HK-2 (cell line): ENCODE measurements around the gene CCDC34.
"Not testable (repeated sequence)": the region's sequence is repeated elsewhere in the genome, so short reads cannot be mapped to it uniquely, and the experiment has no call there.

ENCODE experiments used
- DNase-seq: peaks from one replicate; pipeline ENCODE4 v3.0.0-alpha.2; 2018; ENCODE audit not compliant: unreplicated experiment

CCDC34 gene

DNA sequence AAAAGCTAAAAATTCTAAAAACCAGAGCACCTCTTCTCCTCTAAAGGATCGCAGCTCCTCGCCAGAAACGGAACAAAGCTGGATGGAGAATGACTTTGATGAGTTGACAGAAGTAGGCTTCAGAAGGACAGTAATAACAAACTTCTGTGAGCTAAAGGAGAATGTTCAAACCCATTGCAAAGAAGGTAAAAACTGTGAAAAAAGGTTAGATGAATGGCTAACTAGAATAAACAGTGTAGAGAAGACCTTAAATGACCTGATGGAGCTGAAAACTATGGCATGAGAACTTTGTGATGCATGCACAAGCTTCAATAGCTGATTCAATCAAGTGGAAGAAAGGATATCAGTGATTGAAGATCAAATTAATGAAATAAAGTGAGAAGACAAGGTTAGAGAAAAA lies 40.8 kb downstream of the CCDC34 start:
- not testable (repeated sequence) for DNase-seq

DNA sequence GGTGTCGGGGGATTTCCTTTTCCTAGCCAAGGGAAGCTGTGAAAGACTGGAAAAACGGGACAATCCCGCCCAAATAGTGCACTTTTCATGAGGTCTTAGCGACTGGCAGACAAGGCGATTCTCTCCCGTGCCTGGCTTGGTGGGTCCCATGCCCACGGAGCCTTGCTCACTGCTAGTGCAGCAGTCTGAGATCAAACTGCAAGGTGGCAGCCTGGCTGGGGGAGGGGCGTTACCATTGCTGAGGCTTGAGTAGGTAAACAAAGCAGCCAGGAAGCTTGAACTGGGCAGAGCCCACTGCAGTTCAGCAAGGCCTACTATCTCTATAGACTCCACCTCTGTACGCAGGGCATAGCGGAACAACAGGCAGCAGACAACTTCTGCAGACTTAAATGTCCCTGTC lies 41.7 kb downstream of the CCDC34 start:
- DNase-seq, result not testable (repeated sequence)

DNA sequence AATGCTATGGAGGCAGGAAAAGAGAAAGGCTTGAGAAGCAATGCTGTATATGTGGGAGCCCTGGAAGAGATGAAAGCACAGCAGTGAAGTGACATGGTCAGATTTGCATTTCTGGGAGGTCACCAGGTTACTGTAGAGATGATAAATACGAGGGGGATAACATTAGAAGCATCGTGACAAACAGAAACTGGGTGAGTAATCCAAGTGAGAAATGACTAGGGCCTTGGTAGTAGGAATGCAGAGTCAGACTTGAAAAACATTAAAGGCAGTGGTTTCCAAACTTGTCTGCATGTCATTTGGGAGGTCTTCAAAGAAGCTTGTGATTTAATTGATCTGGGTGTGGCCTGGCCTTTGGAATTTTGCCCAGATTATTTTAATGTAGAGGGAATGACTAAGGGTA lies 43.9 kb downstream of the CCDC34 start:
- DNase-seq, result no peak

DNA sequence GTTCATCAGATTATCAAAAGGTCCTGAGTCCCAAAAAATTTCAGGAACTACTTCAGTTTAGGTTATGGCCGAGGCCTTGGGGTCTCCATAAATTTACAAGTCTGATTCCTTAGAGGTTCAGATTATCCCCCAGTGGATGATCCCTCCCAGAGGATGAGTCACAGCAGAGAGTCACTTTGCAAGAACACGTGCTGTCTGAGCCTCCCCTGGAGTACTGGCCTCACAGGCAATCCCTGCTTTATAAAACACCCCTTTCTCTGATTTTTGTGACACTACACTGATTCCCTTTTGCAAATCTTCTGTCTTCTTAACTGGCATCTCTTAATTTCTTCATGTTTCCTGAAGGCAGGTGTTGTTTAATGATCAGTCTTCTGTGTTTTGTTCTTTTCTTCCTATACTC lies 45.3 kb downstream of the CCDC34 start:
- peak; percentile 3 for DNase-seq

DNA sequence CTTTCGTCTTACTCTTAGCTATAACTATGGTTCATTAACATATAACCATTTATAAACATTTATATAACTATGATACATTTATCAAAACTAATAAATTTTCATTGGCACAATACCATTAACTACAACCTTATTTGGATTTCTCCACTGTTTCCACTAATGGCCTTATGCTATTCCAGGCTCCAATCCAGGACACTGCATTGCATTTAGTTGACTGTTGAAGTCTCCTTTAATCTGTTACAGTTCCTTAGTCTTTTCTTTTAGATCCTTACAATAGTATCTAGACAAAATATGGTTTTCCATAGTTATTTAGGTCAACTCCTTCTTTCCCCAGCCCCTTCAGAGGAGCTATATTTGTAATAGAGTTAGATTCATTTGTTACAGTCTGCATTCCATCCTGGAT lies 47.2 kb downstream of the CCDC34 start:
- DNase-seq, result no peak

DNA sequence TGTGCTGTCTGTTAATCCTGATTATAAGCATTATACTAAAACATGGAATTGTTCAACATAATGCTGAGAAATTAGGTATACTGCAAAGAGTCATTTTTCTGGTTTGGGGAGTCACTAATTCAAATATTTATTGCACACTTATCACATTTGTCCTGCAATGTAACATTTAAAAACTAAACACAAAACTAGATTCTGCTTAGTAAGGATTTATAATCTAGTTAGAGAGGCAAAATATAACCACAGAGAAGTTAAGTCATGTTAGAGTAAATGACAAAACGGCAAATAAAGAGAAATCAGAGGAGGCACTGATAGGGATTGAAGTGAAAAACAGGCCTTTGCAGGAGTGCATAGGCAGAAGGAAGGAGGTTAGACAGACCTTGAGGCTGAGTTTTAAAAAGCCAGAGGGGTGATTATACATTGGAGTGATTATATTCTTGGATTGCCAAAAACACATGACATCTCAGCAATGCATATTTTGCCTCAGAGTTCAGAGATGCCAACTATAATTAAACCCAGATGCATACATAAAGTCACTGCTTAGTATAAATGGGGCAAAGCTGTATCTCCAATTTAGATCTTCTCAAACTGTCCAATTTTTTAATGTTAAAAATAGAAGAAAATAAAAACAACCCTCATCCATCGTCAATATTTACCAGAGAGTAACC lies 49.7 kb downstream of the CCDC34 start:
- no peak for DNase-seq

DNA sequence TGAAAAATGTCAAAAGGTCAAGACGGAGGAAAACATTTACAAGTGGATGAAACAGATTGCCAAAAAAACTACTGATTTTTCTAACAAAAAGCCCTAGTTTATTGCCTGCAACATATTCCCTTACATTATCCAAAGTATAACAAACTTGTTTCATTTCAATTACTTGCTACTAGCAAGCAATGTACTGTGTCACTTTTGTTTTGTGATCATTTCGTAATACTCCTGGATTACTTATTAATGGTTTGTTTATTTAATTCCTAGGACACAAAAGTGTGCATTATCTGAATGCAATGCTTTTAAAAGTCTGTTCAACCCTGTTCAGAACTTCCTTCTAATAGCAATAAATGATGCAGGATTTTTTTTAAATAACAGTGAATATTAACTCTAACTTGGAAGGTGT lies 50.9 kb downstream of the CCDC34 start:
- DNase-seq, result no peak

DNA sequence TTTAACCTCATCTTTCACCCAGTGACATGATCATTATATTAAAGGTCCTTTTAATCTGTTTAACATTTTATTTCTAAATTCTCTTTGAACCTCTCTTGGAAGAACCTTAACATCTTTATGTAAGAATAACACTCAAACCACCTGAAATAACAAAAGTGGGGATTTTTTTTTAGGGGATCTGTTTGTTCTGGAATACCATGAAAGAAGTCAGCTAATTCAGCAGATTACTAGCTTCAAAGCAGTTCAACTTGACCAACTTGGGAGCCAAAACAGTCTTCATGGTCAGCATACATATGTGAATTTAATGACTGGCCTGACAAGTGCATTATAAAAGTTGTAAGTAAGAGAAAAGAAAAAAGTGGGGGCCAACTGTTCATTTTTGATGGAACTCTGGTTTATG lies 52.3 kb downstream of the CCDC34 start:
- DNase-seq, result no peak

DNA sequence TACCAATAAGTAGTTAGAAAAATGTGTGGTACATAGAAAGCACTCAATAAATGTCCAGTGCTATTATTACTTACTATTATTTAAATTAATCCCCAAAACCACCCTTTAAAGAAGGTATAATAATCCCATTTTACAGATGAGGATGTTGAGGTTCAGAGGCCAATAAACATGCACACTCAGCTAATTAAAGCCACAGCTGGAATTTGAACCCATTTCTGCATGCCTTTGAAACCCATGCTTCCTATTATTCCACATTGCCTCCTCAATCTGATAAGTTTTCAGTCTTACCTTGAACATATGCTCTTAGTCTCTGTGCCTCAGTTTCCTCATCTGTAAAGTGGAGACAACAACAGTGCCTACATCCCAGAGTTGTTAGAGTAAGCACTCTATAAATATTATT lies 52.8 kb downstream of the CCDC34 start:
- DNase-seq, result no peak

DNA sequence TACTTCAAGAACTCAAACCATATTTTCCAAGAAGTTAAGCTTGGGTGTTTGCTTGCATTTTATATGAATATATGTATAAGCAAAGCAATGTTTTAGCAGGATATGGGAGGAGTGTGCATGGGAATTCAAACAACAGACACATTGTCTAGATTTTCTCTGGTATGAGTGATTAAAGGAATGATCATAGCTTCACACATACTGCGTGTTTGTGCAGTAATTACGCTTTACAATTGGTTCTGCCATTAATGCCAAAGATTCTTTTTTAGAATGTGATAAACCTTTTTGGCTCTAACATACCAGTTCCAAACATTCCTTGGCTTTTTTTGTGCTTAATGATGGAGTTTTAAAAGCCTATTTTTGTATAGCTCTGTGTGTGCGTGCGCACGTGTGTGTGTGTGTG lies 54.0 kb downstream of the CCDC34 start:
- DNase-seq, result no peak

DNA sequence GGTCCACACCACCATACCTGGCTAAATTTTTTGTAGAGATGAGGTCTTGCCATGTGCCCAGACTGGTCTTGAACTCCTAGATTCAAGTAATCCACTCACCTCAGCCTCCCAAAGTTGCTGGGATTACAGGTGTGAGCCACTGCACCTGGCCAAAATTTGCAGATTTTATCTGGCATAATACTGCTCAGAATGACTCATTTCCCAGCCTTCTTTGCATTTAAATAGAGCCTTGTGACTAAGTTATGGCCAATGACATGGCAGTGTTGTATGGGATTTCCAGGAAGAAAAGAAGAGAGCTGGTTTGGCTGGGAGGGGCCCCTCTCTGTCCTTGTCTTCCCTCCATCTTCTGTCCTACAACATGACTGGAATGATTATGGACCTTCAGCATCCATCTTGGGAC lies 55.8 kb downstream of the CCDC34 start:
- DNase-seq, result no peak

DNA sequence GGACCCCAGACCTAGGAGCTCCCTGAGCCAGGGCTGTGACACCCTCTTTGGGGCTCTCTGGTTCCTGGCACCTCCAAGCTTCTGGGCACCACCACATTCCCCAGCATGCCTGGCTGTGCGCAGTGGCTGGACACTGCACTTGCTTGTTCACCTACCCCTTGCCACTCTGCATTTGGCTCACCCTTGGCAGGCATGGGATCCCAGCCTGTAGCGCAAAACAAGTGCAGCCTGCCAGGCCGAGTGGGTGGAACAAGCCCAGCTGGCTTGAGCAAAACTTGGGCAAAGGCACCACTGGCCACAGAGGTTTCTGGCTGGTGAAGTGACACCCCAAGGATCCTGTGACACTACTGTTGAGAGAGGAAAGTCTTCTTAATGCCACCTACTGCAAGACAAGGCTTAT lies 57.3 kb downstream of the CCDC34 start:
- DNase-seq, result no peak

DNA sequence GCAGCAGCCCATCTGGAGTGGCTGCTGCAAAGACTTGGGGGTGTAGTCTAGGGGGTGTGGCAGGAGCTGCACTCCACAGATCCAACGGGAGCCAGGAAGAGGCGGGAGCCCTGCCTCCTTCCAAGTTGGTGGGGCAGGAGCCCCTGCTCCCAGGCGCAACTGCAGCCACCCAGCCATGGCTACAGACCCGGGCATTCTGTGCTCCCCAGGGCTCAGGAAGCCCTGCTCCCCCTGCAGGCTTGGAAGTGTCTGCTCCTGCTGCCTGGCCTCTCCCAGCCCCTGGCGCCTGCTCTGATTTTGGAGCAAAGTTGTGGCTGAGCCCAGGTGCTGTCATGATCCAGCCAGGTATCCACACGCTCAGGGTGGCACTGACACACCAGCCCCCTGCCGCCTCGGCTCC lies 58.5 kb downstream of the CCDC34 start:
- no peak for DNase-seq

DNA sequence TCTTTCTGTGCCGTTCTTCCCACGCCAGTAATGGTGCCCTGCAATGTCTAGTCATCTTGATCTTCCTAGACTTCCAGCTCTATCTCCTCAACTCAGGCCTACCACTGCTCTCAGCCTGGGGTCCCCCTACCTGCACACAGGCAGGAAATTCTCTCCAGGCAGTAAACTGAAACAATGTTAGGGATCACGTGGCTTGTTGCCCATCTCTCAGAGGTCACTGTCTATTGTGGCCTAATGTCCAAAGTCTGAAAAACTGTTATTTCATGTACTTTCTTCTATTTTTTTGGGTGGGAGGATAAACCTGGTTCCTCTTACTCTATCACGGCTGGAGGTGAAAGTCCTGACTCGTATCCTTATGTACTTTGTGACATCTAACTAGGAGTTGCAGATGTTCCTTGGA lies 59.1 kb downstream of the CCDC34 start:
- no peak for DNase-seq

DNA sequence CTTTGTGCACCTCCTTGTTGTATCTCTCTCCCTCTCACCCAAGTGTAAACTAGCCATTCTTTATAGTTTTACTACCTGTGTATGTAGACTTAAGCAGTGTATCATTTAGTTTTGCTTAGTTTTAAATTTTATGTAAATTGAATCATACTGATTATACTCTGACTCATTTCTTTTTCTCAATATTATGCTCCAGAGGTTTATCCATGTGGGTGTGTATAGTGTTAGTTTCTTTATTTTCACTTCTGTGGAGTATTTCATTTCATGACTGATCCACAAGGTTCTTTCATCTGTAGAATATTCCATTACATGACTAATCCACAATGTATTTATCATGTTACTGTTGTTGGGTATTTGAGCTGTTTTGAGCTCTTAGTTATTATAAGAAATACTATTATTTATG lies 62.0 kb downstream of the CCDC34 start:
- no peak for DNase-seq

DNA sequence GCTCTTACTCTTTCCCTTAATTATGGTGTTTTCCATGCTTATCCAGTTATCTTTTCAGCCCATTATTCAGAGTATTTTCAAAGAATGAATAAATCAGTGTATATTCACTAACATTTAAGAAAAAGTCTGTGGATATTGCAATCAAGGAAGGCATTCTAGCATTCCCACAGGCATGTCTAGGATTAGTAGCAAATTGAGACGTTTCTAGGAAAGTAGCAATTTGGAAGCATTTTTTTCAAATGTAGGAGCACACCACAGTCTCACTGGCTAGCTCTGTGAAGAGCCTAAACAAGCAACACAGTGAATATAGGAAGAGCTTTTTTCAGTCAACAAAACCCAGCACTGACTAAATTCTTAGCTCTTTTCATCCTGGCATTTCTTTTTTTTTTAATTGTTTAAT lies 65.4 kb downstream of the CCDC34 start:
- DNase-seq, result no peak

DNA sequence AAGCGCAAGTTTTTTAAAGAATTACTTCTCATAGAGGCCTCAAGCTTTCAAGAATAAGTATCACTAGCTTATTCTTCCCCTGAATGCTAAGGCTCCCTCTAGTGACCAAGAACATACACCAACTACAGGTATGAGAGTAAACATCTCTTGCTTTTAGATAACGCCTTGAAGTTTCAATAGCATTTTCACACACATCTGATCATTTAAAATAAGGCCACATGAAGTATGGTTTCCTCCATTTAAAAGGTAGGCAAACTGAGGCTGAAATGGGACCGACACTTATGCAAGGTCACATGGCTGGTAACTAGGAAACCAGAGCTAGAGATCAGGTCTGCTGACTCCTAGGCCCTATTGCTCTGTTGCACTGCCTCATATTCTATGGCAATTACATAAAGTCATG lies 66.5 kb downstream of the CCDC34 start:
- no peak for DNase-seq

DNA sequence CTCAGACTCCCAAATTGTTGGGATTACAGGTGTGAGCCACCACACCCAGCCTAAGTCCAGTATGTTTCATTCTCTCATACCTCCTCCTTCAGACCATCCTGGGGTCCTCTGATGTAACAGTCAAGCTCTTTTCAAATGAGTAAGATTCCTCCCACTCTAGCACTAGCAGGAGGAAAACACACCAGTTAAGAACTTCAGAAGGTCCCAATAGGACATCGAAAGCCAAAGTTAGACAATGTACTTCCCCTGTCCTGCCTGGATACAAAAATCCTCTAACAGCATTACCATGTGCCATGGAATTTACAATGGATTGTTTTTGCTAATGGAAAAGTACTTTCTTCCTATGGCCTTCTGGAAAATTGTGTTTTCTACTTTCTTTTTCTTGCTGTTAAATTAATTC lies 67.1 kb downstream of the CCDC34 start:
- DNase-seq, result no peak

DNA sequence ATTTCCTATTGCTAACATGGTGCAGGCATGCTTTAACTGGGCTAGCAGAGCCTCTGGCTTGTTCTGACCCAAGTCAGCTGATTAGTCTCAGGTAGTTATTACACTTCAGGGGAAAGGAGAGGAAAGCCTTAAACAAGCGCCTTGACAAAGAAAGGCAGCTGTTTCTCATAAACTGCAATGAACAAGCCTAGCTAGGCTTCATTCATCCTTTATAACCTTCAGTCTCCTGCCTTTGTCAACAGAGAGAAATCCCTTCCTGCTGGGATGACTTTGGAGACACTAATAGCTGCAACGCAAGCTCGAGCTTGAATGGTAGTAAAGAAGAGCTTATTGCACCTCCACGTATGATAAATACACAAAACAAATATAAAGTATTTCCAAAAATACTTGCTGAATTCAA lies 68.4 kb downstream of the CCDC34 start:
- DNase-seq, result no peak

DNA sequence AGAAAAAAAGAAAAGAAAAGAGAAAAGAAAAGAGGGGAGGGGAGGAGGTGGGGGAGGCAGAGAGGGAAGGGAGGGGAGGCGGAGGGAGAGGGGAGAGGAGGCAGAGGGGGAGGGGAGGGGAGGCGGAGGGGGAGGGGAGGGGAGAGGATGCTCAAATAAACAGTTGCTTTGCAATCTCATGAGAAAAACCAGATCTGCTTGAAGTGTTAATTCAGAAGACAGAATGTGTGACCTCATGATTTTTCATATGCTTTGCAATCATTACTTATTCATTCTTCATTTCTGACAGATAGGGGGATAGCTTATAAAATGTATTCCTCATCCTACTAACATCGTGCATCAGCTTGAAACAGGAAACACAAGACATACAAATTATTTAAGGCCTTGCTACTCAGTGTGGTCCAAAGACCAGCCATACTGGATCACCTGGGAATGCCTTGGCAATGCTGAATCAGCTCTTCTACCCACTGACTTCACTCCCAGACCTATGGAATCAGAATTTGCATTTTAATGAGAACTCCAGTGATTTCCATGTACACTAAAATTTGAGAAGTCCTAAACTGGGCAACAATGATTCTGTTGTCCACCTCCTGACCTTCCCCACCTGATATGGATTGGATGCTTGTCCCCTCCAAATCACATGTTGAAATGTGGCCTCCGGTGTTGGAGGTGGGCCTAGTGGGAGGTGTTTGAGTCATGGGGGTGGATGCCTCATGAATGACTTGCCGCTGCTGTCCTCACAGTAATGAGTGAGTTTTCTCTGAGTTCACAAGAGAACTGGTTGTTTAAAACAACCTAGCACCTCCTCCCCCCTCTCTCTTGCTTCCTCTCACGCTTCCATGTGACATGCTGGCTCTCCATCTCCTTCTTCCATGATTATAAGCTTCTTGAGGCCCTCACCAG lies 69.2 kb downstream of the CCDC34 start:
- DNase-seq, result no peak

DNA sequence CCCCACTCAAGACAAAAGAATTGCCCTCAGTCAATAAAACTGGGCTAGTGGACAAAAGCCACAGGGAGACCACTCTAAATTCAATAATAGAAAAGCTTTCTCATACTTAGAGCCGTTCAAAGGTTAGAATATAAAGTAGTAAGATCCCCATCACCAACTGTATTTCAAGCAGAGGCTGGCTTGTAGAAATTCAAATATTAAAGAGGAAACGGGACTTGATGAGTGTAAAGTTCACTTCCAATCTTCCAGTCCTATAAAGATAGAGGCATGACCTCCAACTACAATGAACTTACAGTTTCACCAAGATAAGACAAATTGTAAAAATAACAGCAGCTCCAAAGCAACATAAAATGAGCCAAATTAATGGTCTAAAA lies 70.4 kb downstream of the CCDC34 start:
- DNase-seq, result no peak

DNA sequence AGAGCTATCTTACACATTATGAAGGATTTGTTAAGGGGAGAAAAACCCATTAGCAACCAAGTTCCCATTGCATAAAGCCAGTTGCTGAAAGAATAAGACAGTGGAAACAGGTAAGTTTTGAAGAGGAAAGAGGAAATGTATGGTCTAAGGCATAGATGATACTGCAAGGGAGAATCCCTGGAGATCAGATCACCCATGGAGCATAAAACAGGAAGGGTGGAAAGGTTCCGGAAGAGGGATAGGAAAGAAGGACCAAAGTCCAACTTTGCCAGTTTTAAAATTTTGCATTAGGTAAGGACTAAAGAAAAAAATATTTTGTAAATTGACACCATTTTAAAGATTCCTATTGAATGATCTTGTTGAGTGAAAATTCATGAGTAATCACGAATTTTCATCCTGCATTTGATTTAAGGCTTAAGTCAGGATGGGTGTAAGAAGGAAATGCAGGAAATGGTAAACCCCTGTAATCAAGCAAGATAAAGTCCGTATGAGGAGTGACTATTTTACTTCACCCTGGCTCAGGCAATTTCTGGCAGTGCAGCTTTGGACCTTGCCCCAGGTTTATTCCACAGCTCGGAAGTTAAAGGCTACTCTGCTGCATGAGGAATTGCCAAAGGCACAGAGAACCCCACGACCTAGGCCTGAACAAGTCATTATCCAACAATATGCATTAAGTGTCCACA lies 70.9 kb downstream of the CCDC34 start:
- DNase-seq, result no peak

DNA sequence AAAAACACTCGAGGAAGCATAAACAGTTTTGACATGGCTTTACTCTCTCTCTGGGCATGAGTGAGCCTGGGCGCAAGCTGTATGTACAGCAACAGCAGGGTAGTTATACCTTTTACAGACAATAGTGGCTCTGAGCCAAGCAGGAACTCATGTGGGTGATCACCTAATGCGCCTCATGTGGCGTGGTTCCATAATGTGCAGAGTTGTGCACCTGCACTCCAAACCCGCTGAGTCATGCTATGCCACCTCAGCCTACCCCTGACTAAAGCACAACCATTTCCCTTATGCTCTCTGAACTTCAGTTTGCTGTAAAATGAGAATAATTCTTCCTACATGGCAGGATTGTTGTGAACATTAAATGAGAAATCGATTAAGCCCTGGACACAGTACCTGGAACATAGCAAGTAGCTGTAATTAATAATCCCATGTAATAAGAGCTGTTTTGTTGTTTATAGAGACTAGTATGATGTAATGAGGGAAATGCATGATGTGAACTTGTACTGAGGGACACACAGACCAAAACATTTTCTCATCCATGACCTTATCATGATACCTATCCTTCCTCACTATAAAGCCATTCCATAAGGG lies 71.6 kb downstream of the CCDC34 start:
- no peak for DNase-seq
